Endodermal cell (in vitro differentiated cells): Measurements from ENCODE around the gene CD151. TPM values are rescaled to one million over a fixed set of nuclear protein-coding genes. Genes with fewer than 3 reads are reported as not detected.

Source experiments
- DNase-seq: peaks from one replicate; pipeline ENCODE4 v3.0.0-alpha.2; 2017
- H3K27ac ChIP-seq: 2 replicates; pipeline ENCODE4 v1.5.1; 2013; ENCODE audit warnings: mild to moderate bottlenecking, low read depth, low read length, moderate library complexity
- H3K27me3 ChIP-seq: 2 replicates; pipeline ENCODE4 v1.6.1; 2013; ENCODE audit warnings: mild to moderate bottlenecking, low read length, moderate library complexity; ENCODE audit not compliant: insufficient read depth, control insufficient read depth, poor library complexity, severe bottlenecking
- H3K36me3 ChIP-seq: 2 replicates; pipeline ENCODE4 v1.7.0; 2013; ENCODE audit warnings: mild to moderate bottlenecking, low read length, moderate library complexity; ENCODE audit not compliant: control insufficient read depth, insufficient read depth
- H3K4me1 ChIP-seq: one replicate; pipeline ENCODE4 v1.7.0; 2013; ENCODE audit warnings: low read length; ENCODE audit not compliant: control insufficient read depth, insufficient read depth
- H3K4me3 ChIP-seq: 2 replicates; pipeline ENCODE4 v1.5.1; 2013; ENCODE audit warnings: mild to moderate bottlenecking, low read length, moderate library complexity
- H3K9ac ChIP-seq: 2 replicates; pipeline ENCODE4 v1.6.1; 2013; ENCODE audit warnings: mild to moderate bottlenecking, low read length, moderate library complexity; ENCODE audit not compliant: poor library complexity, severe bottlenecking; ENCODE audit errors: extremely low read depth
- H3K9me3 ChIP-seq: 2 replicates; pipeline ENCODE4 v1.6.1; 2013; ENCODE audit warnings: mild to moderate bottlenecking, low read length, moderate library complexity; ENCODE audit not compliant: control insufficient read depth
- H3K27ac Mint-ChIP-seq: 2 replicates; pipeline ENCODE4 v1.8.0; 2020; ENCODE audit warnings: mixed read lengths
- H3K27me3 Mint-ChIP-seq: 2 replicates; pipeline ENCODE4 v1.8.0; 2021; ENCODE audit warnings: mild to moderate bottlenecking, mixed read lengths; ENCODE audit not compliant: insufficient read depth
- H3K36me3 Mint-ChIP-seq: 2 replicates; pipeline ENCODE4 v1.8.0; 2020; ENCODE audit warnings: low read depth, mixed read lengths
- H3K4me1 Mint-ChIP-seq: 2 replicates; pipeline ENCODE4 v1.8.0; 2020; ENCODE audit warnings: mixed read lengths
- H3K4me3 Mint-ChIP-seq: 2 replicates; pipeline ENCODE4 v1.8.0; 2020; ENCODE audit warnings: mild to moderate bottlenecking, moderate library complexity, mixed read lengths
- H3K9me3 Mint-ChIP-seq: 2 replicates; pipeline ENCODE4 v1.8.0; 2020; ENCODE audit warnings: mild to moderate bottlenecking, mixed read lengths
- CTCF ChIP-seq: fragments of 200-600 bp; sonication (generic); conservative IDR thresholded peaks from 2 replicates; pipeline ENCODE4 v1.5.0; 2021; ENCODE audit warnings: antibody characterized with exemption, mild to moderate bottlenecking
- WGBS, 2 experiments: methylation state at CpG; one replicate each; pipeline versions ENCODE4 v1.1.5 to v1.1.7; 2013; ENCODE audit warnings: missing lambda C conversion rate in 2 of 2, mixed read lengths in 1 of 2; ENCODE audit not compliant: insufficient coverage in 1 of 2, insufficient read length in 1 of 2; 5-methylcytosine and 5-hydroxymethylcytosine counted together
- total RNA-seq, 2 donors: library from RNA; stranded (reverse); fragmentation: NEBNext Ultra II Directional in 1 of 2; extraction: Animal tissue kit (Norgen Biotek cat#: 25700) in 1 of 2; gene quantifications; 2 replicates in 1 of 2; 3 replicates in 1 of 2; pipeline ENCODE4 v1.2.1, GENCODE V29; 2021

Gene CD151
- total RNA-seq, 2 donors from 2014 or later = 139 to 165 TPM

GRCh38 chr11:838441-839279 lies 5.9 kb downstream of the CD151 start:
- DNase-seq = peak; percentile 78
- peak; percentile 65 for TF ChIP-seq CTCF
- Histone ChIP-seq H3K4me3 (no peak overlapping the region), H3K27ac (no peak overlapping the region), H3K36me3 (peaks cover 49% of the 10 kb centered on the region), H3K4me1 (peaks cover 2% of the 10 kb centered on the region), H3K27me3 (no peaks in the 10 kb centered on the region), H3K9me3 (no peaks in the 10 kb centered on the region), H3K9ac (no peak overlapping the region)
- Mint-ChIP-seq H3K4me3 (no peak overlapping the region), H3K27ac (no peak overlapping the region), H3K36me3 (peaks cover 32% of the 10 kb centered on the region), H3K27me3 (no peaks in the 10 kb centered on the region), H3K4me1 (peaks cover 10% of the 10 kb centered on the region), H3K9me3 (no peaks in the 10 kb centered on the region)
- 81% methylated on average over 11 to 17 of the region's 17 CpGs for WGBS, 2 experiments

GRCh38 chr11:839280-839623 lies 6.5 kb downstream of the CD151 start:
- Histone ChIP-seq H3K27me3 (no peaks in the 10 kb centered on the region), H3K36me3 (peaks cover 49% of the 10 kb centered on the region), H3K4me3 (no peak overlapping the region), H3K4me1 (peaks cover 2% of the 10 kb centered on the region), H3K27ac (no peak overlapping the region), H3K9ac (no peak overlapping the region), H3K9me3 (no peaks in the 10 kb centered on the region)
- DNase-seq = no peak
- Mint-ChIP-seq H3K27ac (no peak overlapping the region), H3K4me1 (peaks cover 10% of the 10 kb centered on the region), H3K27me3 (no peaks in the 10 kb centered on the region), H3K36me3 (peaks cover 32% of the 10 kb centered on the region), H3K4me3 (no peak overlapping the region), H3K9me3 (no peaks in the 10 kb centered on the region)
- WGBS, 2 experiments = 96 to 100% methylated on average over 3 to 5 of the region's 5 CpGs
- TF ChIP-seq CTCF = no peak

- TF ChIP-seq CTCF = peak; percentile 64
- H3K27ac ChIP-seq = no peak overlapping the region
- Mint-ChIP-seq H3K9me3 (no peaks in the 10 kb centered on the region), H3K4me3 (peak overlapping the region; percentile 78), H3K27ac (no peak overlapping the region), H3K27me3 (no peaks in the 10 kb centered on the region), H3K36me3 (peaks cover 32% of the 10 kb centered on the region), H3K4me1 (peaks cover 13% of the 10 kb centered on the region)
- WGBS, 2 experiments = 89 to 96% methylated on average over 23 to 25 of the region's 25 CpGs
- H3K4me3 ChIP-seq = no peak overlapping the region
- H3K36me3 ChIP-seq = peaks cover 49% of the 10 kb centered on the region
- H3K9ac ChIP-seq = no peak overlapping the region
- no peaks in the 10 kb centered on the region for H3K9me3 ChIP-seq
- H3K4me1 ChIP-seq = peaks cover 3% of the 10 kb centered on the region
- no peak for DNase-seq
- H3K27me3 ChIP-seq = no peaks in the 10 kb centered on the region
Observed at GRCh38 chr11:839875-840617, 7.3 kb downstream of the CD151 start.
